ENCODE measurements around the gene TMEM151B.

The TMEM151B gene

DNA sequence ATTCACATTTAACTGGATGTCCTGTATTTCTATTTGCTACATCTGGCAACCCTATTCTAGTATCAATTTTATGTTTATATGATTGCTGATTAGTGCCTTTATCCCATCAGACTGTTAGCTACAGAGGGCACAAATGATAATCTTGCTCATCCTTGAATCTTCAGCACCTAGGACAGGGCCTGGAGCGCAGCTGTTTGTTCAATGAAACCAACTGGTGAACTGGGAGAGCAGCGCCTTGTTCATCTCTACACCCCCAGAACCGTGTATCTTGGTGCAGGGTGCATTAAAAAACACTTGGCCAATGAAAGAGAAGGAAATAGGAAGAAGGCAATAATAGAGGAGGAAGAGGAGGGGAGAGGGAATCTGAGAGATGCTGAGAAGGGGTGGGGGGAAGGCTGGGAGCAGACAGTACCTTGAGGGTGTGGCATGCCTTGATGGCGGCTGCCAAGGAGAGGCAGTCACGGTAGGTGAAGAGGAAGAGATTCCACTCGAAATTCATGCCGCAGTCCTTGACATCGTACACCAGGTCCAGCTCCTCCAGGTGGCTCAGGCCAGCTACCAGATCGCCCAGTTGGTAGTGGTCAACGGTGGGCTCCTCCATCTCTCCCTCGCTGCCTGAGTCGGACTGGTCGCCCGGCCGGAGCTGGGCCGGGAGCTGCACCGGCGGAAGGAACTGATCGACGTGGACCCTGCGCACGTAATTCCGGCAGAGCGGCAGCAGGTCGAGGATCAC, 15.5 kb downstream of the TMEM151B start:
- no peak for DNase-seq

- DNase-seq = no peak
These were observed 16.0 kb downstream of the TMEM151B start for GRCh38 chr6:44286285-44286565.

DNA sequence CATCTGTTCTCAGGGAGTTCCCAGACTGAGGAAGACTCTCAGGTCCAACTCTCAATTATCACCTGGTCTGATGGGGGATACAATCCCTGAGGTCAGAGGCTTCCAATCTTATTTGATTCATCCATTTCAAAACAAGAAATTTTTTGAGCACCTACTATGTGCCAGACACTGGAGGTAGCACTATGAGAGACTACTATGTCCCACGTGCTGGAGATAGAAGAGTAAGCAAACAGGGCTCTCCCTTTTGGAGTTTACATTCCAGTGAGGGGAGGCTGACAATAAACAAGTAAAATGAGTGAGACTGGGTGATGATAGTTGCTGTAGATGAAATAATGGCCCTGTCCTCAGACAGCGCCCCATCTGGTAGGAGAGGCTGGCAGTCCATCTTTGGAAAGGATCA, 16.5 kb downstream of the TMEM151B start:
- no peak for DNase-seq

DNA sequence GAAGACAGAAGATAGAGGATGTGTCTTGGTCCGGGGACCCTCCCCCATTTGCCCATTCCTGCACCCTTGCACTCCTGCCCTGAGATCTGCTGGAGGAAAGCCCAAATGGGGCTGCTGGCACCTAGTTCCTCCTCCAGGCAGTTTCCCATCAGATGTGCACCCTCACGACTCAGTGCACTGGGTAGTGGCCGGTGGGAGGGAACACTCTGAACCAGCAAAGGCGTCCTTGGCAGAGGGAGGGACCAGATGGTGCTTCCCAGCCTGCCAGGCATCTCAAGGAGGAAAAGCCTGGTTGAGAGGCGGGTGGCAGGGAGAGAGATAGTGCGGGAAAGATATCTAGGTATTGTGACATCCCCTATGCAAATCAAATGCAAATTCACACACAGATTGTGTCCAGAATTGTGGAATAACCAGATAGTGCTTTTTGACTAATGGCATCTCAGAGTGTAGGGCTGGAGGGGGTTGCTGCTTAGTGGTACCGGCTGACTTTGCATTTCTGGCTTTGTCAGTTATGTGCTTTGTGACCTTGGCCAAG, 19.5 kb downstream of the TMEM151B start:
- DNase-seq = no peak

DNA sequence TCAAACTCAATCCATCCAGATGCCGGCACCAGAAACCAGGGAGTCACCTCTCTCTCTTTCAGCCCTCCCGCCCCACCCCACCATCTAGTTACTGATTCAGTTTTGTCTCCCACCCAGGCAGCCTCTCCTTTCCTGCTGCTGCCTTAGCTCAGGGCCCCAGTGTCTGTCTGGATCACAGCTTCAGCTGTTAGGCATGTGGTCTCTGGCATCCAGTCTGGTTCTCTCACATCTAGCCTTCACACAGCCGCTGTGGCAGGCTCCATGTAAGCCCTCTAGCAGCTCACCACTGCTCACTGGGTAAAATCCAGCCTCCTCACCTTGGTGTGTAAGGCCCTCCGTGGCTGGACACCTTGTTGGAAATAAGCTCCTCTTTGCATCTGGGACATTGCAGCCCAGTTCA, 21.6 kb downstream of the TMEM151B start:
- no peak for DNase-seq

- DNase-seq = no peak
These were observed 22.6 kb downstream of the TMEM151B start for GRCh38 chr6:44292661-44293365.

DNA sequence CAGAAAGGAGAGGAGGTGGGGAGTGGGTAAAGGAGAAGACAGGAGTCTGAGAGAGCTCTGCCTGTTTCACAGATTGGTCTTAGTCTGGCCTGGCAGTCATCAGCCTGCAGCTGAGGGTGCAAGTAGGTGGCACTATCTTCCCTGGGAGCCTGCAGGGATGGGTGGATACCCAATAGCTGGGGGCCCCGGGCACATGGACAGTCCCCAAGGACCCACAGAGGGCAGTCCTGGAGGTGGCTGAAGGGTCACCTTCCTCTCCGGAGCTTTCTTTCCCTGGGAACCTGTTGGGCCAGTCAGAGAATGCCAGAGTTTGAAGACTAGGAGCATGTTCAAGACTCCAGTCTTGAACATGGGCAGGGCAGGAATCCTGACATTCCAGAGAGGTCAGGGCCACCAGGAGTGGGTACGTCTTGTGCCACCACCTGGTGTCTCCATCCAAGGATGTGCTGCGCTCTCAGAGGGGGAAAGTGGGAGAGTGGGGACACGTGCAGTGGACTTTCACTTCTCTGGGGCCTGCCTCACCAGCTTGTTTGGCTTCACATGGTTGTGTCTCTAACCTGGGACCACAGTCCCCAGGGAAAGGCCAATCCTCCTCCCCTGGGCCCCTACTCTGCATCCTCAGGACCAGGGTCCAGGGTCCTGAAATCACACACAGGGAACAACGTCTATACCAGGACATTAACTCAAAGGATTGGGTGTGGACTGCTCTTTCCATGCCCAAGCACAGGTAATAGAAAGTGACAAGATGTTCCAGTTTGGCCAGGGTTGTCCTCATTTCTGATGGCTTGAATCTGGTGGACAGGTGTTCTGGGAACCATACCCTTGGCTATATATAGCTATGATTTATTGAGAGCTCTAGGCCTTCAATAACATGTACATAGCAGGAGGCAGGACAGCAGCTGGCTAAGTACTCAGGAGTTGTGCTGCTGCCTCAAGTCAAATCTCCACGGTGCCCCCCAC, 24.9 kb downstream of the TMEM151B start:
- no peak for DNase-seq

DNA sequence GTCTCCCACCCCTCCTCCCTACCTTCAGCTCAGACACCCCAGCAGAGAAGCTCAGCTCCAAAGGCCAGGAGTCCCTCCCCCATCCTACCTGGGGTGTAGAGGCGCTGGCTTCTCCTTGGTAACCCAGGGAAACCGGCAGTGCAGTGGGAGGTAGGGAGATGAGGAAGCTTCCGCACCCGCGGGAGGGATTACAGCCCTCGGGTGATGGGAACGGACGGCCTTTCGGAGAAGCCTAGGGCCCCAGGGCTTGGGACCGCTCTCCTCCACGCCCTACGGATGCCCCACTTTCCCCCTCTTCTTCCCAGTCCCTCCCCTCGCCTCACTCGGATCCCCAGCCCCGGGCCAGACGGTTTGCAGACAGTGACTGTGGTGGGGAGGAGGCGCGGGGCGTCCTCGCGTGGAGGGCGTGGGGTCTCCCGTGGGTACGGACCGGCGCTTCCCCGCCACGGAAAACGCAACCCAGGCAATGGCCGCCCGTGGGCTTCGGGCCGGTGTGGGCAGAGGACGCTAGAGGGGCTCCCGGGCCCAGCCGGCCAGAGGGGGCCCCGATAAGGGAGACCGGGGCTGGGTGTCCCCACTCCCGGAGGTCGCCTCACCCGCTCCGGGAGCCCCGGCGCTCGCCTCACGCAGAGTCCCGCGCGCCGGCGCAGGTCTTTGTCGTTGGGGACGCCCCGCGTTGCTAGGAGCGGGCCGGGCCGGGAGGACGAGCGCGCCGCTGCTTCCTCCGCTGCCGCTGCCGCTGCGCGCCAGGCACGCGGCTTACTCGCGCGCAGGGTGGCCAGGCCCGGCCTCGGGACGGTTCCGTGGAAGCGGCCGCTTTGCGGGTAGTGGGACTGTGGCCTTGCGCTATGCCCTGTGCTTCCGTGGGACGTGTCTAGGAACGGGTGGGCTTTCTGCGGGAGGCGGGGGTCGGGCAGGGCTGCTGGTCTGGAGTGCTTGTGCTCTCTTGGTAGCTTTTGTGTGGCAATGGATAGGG, 27.1 kb downstream of the TMEM151B start:
- peak; percentile 47 for DNase-seq

GRCh38 chr6:44298055-44298803, 28.0 kb downstream of the TMEM151B start:
- DNase-seq = no peak

DNA sequence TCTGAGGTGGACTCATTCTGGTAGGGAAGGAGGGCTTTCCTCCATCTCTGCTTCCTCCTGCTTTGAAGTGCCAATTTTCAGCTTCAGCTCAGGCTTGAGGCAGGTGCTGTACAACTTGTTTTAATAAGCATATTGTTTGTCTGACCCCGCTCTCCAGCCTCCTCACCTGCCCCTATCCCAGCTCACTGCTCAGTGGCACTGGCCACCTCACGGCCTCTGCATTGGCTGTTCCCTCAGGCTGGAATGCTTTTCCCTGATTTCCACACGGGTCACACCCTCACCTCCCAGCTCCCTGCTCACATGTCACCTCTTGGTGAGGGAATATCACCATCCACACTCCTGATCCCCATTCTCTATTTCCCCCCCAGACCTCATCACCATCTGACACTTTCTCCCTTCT, 28.6 kb downstream of the TMEM151B start:
- no peak for DNase-seq

- no peak for DNase-seq
These were observed 30.1 kb downstream of the TMEM151B start for GRCh38 chr6:44300292-44300823.

GRCh38 chr6:44301106-44301505, 30.9 kb downstream of the TMEM151B start:
- no peak for DNase-seq

DNA sequence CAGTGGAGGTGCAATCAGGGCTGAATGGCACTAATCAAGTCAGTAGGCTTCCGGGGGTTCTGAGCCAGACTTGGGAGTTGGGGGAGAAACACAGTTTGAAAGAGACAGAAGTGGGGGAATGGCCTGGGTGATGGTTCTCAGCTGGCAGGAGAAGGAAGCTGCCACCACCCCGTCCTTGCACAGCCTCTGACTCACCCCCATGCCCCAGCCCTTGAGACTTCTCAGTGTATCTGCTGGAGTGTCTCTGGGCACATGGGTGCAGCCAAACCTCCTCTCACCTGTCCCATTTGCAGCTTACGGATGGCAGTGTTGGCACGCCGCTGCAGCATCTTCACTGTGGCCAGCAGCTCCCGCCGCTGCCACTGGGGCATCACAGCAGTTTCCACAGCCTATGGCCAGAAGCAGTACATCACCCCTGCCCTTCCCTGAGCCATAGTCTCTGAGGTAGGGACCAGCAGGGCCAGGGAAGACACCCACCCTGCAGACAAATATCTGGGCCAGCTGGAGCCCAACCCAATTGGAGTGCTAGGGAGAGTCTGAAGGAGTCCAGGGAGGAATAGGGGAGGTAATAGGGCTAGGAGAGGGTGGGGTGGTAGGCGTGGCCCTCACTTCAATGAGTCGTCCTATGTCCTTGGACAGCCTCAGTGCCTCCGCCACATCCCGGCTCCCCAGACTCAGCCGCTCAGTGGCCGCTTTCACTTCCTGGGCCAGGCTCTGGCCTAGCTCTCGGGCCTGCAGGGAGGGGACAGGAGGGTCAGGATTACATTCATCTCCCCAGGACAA, 31.7 kb downstream of the TMEM151B start:
- no peak for DNase-seq

DNA sequence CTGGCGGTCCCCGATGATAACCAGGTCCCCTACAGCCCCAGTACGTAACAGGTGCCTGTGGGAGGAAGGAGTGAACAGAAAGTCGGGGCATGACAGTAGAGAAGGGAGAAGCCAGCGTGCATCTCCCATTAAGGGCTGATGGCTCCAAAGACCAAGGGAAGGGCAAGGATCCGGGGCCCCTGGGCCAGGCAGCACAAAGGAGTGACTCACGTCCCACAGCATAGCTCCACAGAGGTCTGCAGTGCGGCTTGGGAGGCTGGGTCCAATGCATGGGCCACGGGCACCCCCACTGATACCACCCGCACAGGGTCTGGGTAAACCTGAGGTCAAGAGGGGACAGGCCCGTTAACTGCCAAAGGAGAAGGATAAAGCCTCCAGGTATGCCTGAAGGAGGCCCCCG, 32.6 kb downstream of the TMEM151B start:
- DNase-seq = no peak

GRCh38 chr6:44303842-44304241, 33.6 kb downstream of the TMEM151B start:
- no peak for DNase-seq

GRCh38 chr6:44304282-44305199, 34.3 kb downstream of the TMEM151B start:
- peak; percentile 49 for DNase-seq

DNA sequence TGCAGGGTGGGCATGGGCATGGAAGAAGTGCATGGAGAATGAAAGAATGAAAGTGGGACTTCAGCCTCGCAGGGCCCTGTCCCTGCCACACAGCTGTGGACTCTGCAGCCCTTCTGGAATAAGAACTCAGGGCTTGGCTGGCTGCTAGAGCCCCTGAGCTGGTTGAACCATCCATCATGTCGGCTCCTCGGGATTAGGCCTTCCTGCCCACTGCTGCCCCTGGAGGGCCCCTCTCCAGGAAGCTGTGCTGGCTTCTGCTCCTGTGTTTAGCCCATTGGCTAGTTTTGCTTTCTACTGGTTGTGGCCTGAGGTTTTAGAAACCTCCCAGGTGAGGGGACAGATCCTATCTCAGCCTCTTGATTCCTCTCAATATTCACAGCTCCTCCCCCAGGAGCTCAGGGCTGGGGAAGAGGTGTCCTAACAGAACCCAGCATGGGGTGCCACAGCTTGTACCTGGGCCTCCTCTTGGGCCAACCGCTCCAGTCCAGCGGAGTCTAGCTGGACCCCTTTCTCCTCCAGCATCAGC, 35.0 kb downstream of the TMEM151B start:
- DNase-seq = no peak

GRCh38 chr6:44306710-44307109, 36.5 kb downstream of the TMEM151B start:
- DNase-seq = no peak

DNA sequence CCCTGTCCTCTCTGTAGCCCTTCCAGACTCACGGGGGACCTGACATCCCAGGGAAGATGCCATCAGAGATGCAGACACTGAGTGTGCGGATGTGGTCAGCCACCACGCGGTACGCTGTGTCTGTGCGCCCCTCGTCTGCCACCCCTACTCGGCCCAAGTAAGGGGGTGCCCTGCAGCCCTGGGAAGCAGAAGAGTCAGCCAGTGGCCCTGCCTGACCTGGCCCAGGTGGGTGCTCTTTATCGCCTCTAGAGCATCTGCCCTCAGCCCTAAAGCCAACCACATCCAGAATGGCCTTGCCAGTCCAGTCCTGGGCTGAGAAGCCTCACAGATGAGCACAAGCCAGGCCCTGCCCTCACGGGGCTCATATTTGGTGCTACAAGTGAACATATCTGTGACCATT, 37.0 kb downstream of the TMEM151B start:
- no peak for DNase-seq
